GM12873 (cell line): ENCODE results near the gene SRD5A3.
A peak's percentile ranks its signal among the peaks of the same experiment; 100 is the strongest.

Experiments
- CTCF ChIP-seq: IDR thresholded peaks from 2 replicates; pipeline ENCODE4 v1.5.1; 2012; ENCODE audit warnings: low read depth, mild to moderate bottlenecking, moderate library complexity, low read length, control low read depth; ENCODE audit not compliant: insufficient read depth; ENCODE audit errors: missing control alignments

Gene SRD5A3

GRCh38 chr4:55405073-55405472 lies 59.0 kb downstream of the SRD5A3 start:
- no peak for TF ChIP-seq CTCF

- no peak for TF ChIP-seq CTCF
These were observed 60.5 kb downstream of the SRD5A3 start for GRCh38 chr4:55406545-55406944.

- TF ChIP-seq CTCF = no peak
These were observed 61.1 kb downstream of the SRD5A3 start for GRCh38 chr4:55407119-55407518.

- no peak for TF ChIP-seq CTCF
These were observed 61.7 kb downstream of the SRD5A3 start for GRCh38 chr4:55407764-55408163.

- peak; percentile 44 for TF ChIP-seq CTCF
These were observed 63.6 kb downstream of the SRD5A3 start for GRCh38 chr4:55409468-55410171.

- no peak for TF ChIP-seq CTCF
These were observed 64.4 kb downstream of the SRD5A3 start for GRCh38 chr4:55410431-55410830.

GRCh38 chr4:55411621-55412020 lies 65.6 kb downstream of the SRD5A3 start:
- TF ChIP-seq CTCF = no peak
